ENCODE results near the gene DLX6.

The DLX6 gene

GRCh38 chr7:97008275-97008917 lies 3.0 kb downstream of the DLX6 start:
- intact Hi-C loops (cut with DNase I): no loop called here
- DNase-seq: no peak

- intact Hi-C loops (cut with DNase I): no loop called here
- peak in 2 of 10 donors; percentile 43 to 46 for DNase-seq
Observed at GRCh38 chr7:97009753-97010732, 4.7 kb downstream of the DLX6 start.

GRCh38 chr7:97011104-97011503 lies 5.8 kb downstream of the DLX6 start:
- DNase-seq: no peak
- intact Hi-C loops (cut with DNase I): no loop called here

GRCh38 chr7:97011536-97012364 lies 6.4 kb downstream of the DLX6 start:
- no peak for DNase-seq
- intact Hi-C loops (cut with DNase I): no loop called here

- intact Hi-C loops (cut with DNase I): no loop called here
Observed at GRCh38 chr7:97012365-97013133, 7.2 kb downstream of the DLX6 start.

GRCh38 chr7:97013134-97013844 lies 7.9 kb downstream of the DLX6 start:
- DNase-seq: no peak
- intact Hi-C loops (cut with DNase I): no loop called here

More at GRCh38 chr7:97012365-97013133, 7.2 kb downstream of the DLX6 start:
- peak in 1 of 10 donors; percentile 17 for DNase-seq

GRCh38 chr7:97013845-97014134 lies 8.4 kb downstream of the DLX6 start:
- intact Hi-C loops (cut with DNase I): no loop called here
- DNase-seq: no peak

- intact Hi-C loops (cut with DNase I): no loop called here
- DNase-seq: no peak
Observed at GRCh38 chr7:97014145-97014750, 8.9 kb downstream of the DLX6 start.

- no peak for DNase-seq
- intact Hi-C loops (cut with DNase I): no loop called here
Observed at GRCh38 chr7:97015279-97015678, 9.9 kb downstream of the DLX6 start.

GRCh38 chr7:97015756-97016380 lies 10.5 kb downstream of the DLX6 start:
- intact Hi-C loops (cut with DNase I): no loop called here
- no peak for DNase-seq

GRCh38 chr7:97016381-97017191 lies 11.2 kb downstream of the DLX6 start:
- intact Hi-C loops (cut with DNase I): no loop called here
- peak in 3 of 10 donors; percentile 65 to 83 (median 76) for DNase-seq

GRCh38 chr7:97017192-97018125 lies 12.1 kb downstream of the DLX6 start:
- DNase-seq: peak in 2 of 10 donors; percentile 62 to 79
- intact Hi-C loops (cut with DNase I): no loop called here

GRCh38 chr7:97018126-97018601 lies 12.8 kb downstream of the DLX6 start:
- intact Hi-C loops (cut with DNase I): no loop called here
- DNase-seq: peak in 1 of 10 donors; percentile 70

- intact Hi-C loops (cut with DNase I): no loop called here
- DNase-seq: no peak
Observed at GRCh38 chr7:97018791-97019531, 13.6 kb downstream of the DLX6 start.

- intact Hi-C loops (cut with DNase I): loop anchor here (5.0 kb wide), 1 partner anchor 602 kb away; no protein-coding TSS in a partner anchor
- no peak for DNase-seq
Observed at GRCh38 chr7:97019710-97020225, 14.4 kb downstream of the DLX6 start.
